Occipital lobe (tissue), 2 donors: ENCODE measurements around the gene GJB3. TPM values are rescaled to one million over a fixed set of nuclear protein-coding genes. Genes with fewer than 3 reads are reported as not detected.
"Not testable (repeated sequence)": the region's sequence is repeated elsewhere in the genome, so short reads cannot be mapped to it uniquely, and the experiment has no call there.

Experiments used
- DNase-seq: peaks from one replicate; lab custom pipeline; 2025; lab: John Stamatoyannopoulos, UW
- total RNA-seq: library from RNA; depleted of rRNA; stranded (reverse); fragments of >200 nt; gene quantifications from one replicate; pipeline ENCODE4 v1.2.3, GENCODE V29; 2014

Gene GJB3
- total RNA-seq, 1 donor from 2014 or later = not detected

GRCh38 chr1:34785231-34785874, 4.3 kb downstream of the GJB3 start:
- DNase-seq = no peak

- DNase-seq = no peak
These were observed 5.0 kb downstream of the GJB3 start for GRCh38 chr1:34785875-34786470.

GRCh38 chr1:34786521-34787325, 5.7 kb downstream of the GJB3 start:
- peak; percentile 68 for DNase-seq

GRCh38 chr1:34787461-34788420, 6.7 kb downstream of the GJB3 start:
- DNase-seq = no peak

GRCh38 chr1:34790985-34791384, 10.0 kb downstream of the GJB3 start:
- DNase-seq = no peak

- DNase-seq = no peak
These were observed 11.4 kb downstream of the GJB3 start for GRCh38 chr1:34792424-34792823.

GRCh38 chr1:34792868-34793727, 12.1 kb downstream of the GJB3 start, which contains the start of gene GJA4:
Gene GJA4, plus strand, starts transcription at chr1:34792999. Its CDS starts 1,215 bp downstream, at chr1:34794214.
- DNase-seq = no peak

GRCh38 chr1:34794001-34794789, 13.2 kb downstream of the GJB3 start:
- no peak for DNase-seq

- DNase-seq = no peak
These were observed 13.8 kb downstream of the GJB3 start for GRCh38 chr1:34794790-34795180.

- DNase-seq = no peak
These were observed 14.9 kb downstream of the GJB3 start for GRCh38 chr1:34795916-34796315.

GRCh38 chr1:34796990-34797389, 16.0 kb downstream of the GJB3 start:
- DNase-seq = no peak

- DNase-seq = no peak
These were observed 19.2 kb downstream of the GJB3 start for GRCh38 chr1:34800214-34800613.

GRCh38 chr1:34803770-34804169, 22.8 kb downstream of the GJB3 start:
- no peak for DNase-seq

GRCh38 chr1:34806396-34806795, 25.4 kb downstream of the GJB3 start:
- DNase-seq = no peak

- no peak for DNase-seq
These were observed 27.2 kb downstream of the GJB3 start for GRCh38 chr1:34808051-34808810.

GRCh38 chr1:34810781-34811180, 29.8 kb downstream of the GJB3 start:
- not testable (repeated sequence) for DNase-seq

GRCh38 chr1:34816332-34816731, 35.3 kb downstream of the GJB3 start:
- DNase-seq = no peak

- DNase-seq = no peak
These were observed 35.8 kb downstream of the GJB3 start for GRCh38 chr1:34816778-34817177.

- not testable (repeated sequence) for DNase-seq
These were observed 37.8 kb downstream of the GJB3 start for GRCh38 chr1:34818862-34819261.
